Skeletal muscle satellite cell (primary cell): ENCODE data around the gene SOD3.

Experiments
- H3K27me3 ChIP-seq: 2 replicates; pipeline ENCODE4 v1.7.0; 2013; ENCODE audit warnings: low read length; ENCODE audit not compliant: control insufficient read depth, insufficient read depth
- H3K36me3 ChIP-seq: 2 replicates; pipeline ENCODE4 v1.7.0; 2013; ENCODE audit warnings: mild to moderate bottlenecking, control low read depth, low read length; ENCODE audit not compliant: insufficient read depth
- H3K4me1 ChIP-seq: 2 replicates; pipeline ENCODE4 v1.7.0; 2013; ENCODE audit warnings: low read length; ENCODE audit not compliant: control insufficient read depth, insufficient read depth
- H3K4me2 ChIP-seq: 2 replicates; pipeline ENCODE4 v1.7.0; 2013; ENCODE audit warnings: mild to moderate bottlenecking, low read length
- H3K4me3 ChIP-seq: 2 replicates; pipeline ENCODE4 v1.7.0; 2013; ENCODE audit warnings: low read length
- H3K9ac ChIP-seq: 2 replicates; pipeline ENCODE4 v1.7.0; 2013; ENCODE audit warnings: mild to moderate bottlenecking, low read depth, low read length, moderate library complexity
- H3K9me3 ChIP-seq: replicated peaks from 2 replicates; pipeline ENCODE4 v1.7.0; 2013; ENCODE audit warnings: mild to moderate bottlenecking, control low read depth, low read length

Gene SOD3

DNA sequence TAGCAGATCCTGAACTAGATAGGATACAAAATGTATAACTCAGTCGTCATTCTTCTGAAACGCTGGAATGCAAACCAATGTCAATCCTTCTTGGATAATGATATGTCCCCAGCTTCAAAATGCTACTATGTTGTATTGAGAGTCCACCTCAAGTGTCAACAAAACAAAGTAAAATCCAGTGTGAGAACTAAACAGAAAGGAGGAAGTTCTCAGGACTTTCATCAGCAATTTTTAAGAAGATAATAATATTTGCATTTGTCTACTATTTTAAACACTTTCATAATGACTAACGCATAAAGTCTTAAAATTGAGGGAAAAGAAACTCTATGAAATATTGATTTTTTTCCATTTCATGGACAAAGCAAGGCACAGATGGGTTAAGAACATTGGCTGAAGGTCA, 36.3 kb downstream of the SOD3 start:
- H3K4me1 ChIP-seq = no peaks in the 10 kb centered on the region
- H3K4me2 ChIP-seq = no peak overlapping the region
- H3K9me3 ChIP-seq = no peaks in the 10 kb centered on the region
- no peaks in the 10 kb centered on the region for H3K27me3 ChIP-seq
- no peak overlapping the region for H3K4me3 ChIP-seq
- no peak overlapping the region for H3K9ac ChIP-seq
- H3K36me3 ChIP-seq = no peaks in the 10 kb centered on the region

GRCh38 chr4:24835696-24836095, 40.3 kb downstream of the SOD3 start:
- Histone ChIP-seq H3K9me3 (no peaks in the 10 kb centered on the region), H3K36me3 (no peaks in the 10 kb centered on the region)

GRCh38 chr4:24836661-24837242, 41.4 kb downstream of the SOD3 start:
- Histone ChIP-seq H3K27me3 (no peaks in the 10 kb centered on the region), H3K9ac (no peak overlapping the region), H3K36me3 (no peaks in the 10 kb centered on the region), H3K4me2 (no peak overlapping the region), H3K4me3 (no peak overlapping the region), H3K9me3 (no peaks in the 10 kb centered on the region), H3K4me1 (no peaks in the 10 kb centered on the region)

More at GRCh38 chr4:24835696-24836095, 40.3 kb downstream of the SOD3 start:
- Histone ChIP-seq H3K4me2 (no peak overlapping the region), H3K4me3 (no peak overlapping the region), H3K4me1 (no peaks in the 10 kb centered on the region), H3K9ac (no peak overlapping the region), H3K27me3 (no peaks in the 10 kb centered on the region)

DNA sequence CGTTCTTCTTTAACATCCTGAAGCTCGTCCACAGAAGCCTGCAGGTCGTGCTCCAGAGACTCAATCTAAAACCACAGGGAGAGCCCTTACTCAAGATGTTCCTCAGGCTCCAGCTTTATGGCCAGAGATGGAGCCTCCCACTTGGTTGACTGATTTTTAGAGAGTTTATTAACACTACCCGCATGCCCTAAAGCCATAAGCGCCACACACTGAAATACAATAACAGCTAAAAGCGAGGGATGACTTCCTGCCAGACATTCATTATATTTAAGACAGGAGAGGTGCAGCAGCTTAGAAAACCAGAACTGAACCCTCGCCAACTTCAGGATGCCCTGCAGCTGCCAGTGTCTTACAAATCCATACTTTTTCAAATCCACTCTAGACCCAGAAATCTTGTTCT, 42.0 kb downstream of the SOD3 start:
- H3K4me3 ChIP-seq = no peak overlapping the region
- no peaks in the 10 kb centered on the region for H3K36me3 ChIP-seq
- H3K4me2 ChIP-seq = no peak overlapping the region
- H3K27me3 ChIP-seq = no peaks in the 10 kb centered on the region
- no peak overlapping the region for H3K9ac ChIP-seq
- H3K4me1 ChIP-seq = no peaks in the 10 kb centered on the region
- H3K9me3 ChIP-seq = no peaks in the 10 kb centered on the region

DNA sequence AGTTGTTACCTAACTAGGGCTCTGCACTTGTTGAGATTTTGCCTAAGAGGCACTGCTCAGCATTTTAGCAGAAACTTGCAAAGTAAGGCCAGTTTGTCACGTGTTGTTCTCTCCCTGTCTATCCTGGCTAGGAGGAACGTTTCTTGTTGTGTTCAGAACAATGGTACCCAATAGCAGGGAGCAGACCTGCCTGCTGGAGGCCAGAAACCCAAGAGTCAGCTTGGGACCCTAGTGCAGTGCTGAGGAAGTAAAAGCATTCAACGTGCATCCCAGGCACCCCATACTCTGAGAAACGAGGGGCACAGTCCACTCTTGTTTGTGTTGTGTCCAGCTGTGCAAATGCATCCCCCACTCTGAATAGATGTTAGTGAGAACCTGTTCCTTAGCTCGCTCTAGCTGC, 42.4 kb downstream of the SOD3 start:
- Histone ChIP-seq H3K36me3 (no peaks in the 10 kb centered on the region), H3K4me3 (no peak overlapping the region), H3K9ac (no peak overlapping the region), H3K9me3 (no peaks in the 10 kb centered on the region), H3K4me1 (no peaks in the 10 kb centered on the region), H3K27me3 (no peaks in the 10 kb centered on the region), H3K4me2 (no peak overlapping the region)

- H3K4me1 ChIP-seq = no peaks in the 10 kb centered on the region
- no peaks in the 10 kb centered on the region for H3K36me3 ChIP-seq
- no peak overlapping the region for H3K4me3 ChIP-seq
- H3K9me3 ChIP-seq = no peaks in the 10 kb centered on the region
- no peaks in the 10 kb centered on the region for H3K27me3 ChIP-seq
- H3K9ac ChIP-seq = no peak overlapping the region
- no peak overlapping the region for H3K4me2 ChIP-seq
Observed at GRCh38 chr4:24840362-24840761, 45.0 kb downstream of the SOD3 start.

- no peaks in the 10 kb centered on the region for H3K27me3 ChIP-seq
- no peaks in the 10 kb centered on the region for H3K4me1 ChIP-seq
- H3K9me3 ChIP-seq = no peaks in the 10 kb centered on the region
- H3K9ac ChIP-seq = no peak overlapping the region
- H3K4me3 ChIP-seq = no peak overlapping the region
- no peaks in the 10 kb centered on the region for H3K36me3 ChIP-seq
- no peak overlapping the region for H3K4me2 ChIP-seq
Observed at GRCh38 chr4:24840826-24841543, 45.6 kb downstream of the SOD3 start.

GRCh38 chr4:24842356-24842755, 47.0 kb downstream of the SOD3 start:
- H3K4me3 ChIP-seq = no peak overlapping the region
- no peaks in the 10 kb centered on the region for H3K4me1 ChIP-seq
- no peak overlapping the region for H3K9ac ChIP-seq
- no peak overlapping the region for H3K4me2 ChIP-seq
- no peaks in the 10 kb centered on the region for H3K36me3 ChIP-seq
- no peaks in the 10 kb centered on the region for H3K9me3 ChIP-seq
- no peaks in the 10 kb centered on the region for H3K27me3 ChIP-seq

DNA sequence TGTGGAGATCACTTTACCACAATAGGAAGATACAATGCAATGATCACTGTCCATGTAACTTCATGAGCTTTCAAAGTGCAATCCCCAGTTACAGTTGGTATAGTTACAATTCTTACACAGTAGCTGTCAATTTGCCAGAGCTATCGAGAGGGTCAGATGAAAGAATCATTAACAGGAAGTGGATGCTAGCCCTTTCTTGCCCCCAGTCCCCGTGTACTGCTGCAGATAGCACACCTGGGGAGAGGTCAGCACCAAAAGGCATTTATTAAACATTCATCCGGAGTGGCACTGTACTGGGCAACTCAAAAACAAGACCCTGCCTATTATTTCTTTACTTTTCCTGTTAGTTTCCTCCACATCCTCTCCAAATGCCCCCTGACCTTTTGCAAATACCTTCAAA, 47.7 kb downstream of the SOD3 start:
- Histone ChIP-seq H3K36me3 (no peaks in the 10 kb centered on the region), H3K9ac (no peak overlapping the region), H3K27me3 (no peaks in the 10 kb centered on the region), H3K4me3 (no peak overlapping the region), H3K4me1 (no peaks in the 10 kb centered on the region), H3K9me3 (no peaks in the 10 kb centered on the region), H3K4me2 (no peak overlapping the region)

- Histone ChIP-seq H3K4me1 (no peaks in the 10 kb centered on the region), H3K9ac (no peak overlapping the region), H3K36me3 (no peaks in the 10 kb centered on the region), H3K4me2 (no peak overlapping the region), H3K9me3 (no peaks in the 10 kb centered on the region), H3K27me3 (no peaks in the 10 kb centered on the region), H3K4me3 (no peak overlapping the region)
Observed at GRCh38 chr4:24845132-24845531, 49.8 kb downstream of the SOD3 start.

- Histone ChIP-seq H3K9me3 (no peaks in the 10 kb centered on the region), H3K4me1 (peaks cover 7% of the 10 kb centered on the region), H3K9ac (no peak overlapping the region), H3K4me3 (no peak overlapping the region), H3K36me3 (no peaks in the 10 kb centered on the region), H3K27me3 (no peaks in the 10 kb centered on the region), H3K4me2 (no peak overlapping the region)
Observed at GRCh38 chr4:24845902-24846301, 50.5 kb downstream of the SOD3 start.

- Histone ChIP-seq H3K9me3 (no peaks in the 10 kb centered on the region), H3K9ac (no peak overlapping the region), H3K4me2 (no peak overlapping the region), H3K4me1 (peaks cover 15% of the 10 kb centered on the region), H3K4me3 (no peak overlapping the region), H3K27me3 (no peaks in the 10 kb centered on the region), H3K36me3 (no peaks in the 10 kb centered on the region)
Observed at GRCh38 chr4:24846716-24847115, 51.3 kb downstream of the SOD3 start.
